Psoas muscle (tissue), 8 donors: ENCODE results near the gene WBP1L. TPM values are rescaled to one million over a fixed set of nuclear protein-coding genes. Genes with fewer than 3 reads are reported as not detected.
A peak's percentile ranks its signal among the peaks of the same experiment; 100 is the strongest.

Experiments
- ATAC-seq, 4 donors: fragments of 200-7000 bp; cut with Tn5 transposase; one replicate each; pipeline ENCODE4 v1.9.1; 2020; ENCODE audit warnings: moderate library complexity in 3 of 4, mild to moderate bottlenecking in 2 of 4
- DNase-seq, 2 donors: peaks; one replicate each; pipeline ENCODE4 v3.0.0-alpha.2; 2020
- H3K27ac ChIP-seq: fragments of 200-600 bp; one replicate; pipeline ENCODE4 v1.8.0; 2022
- H3K27me3 ChIP-seq, 3 donors: fragments of 200-600 bp in 1 of 3; one replicate each; pipeline versions ENCODE4 v1.6.1 to v1.8.0; 2013 to 2022; ENCODE audit warnings: low read length in 2 of 3, mild to moderate bottlenecking in 2 of 3, moderate library complexity in 1 of 3; ENCODE audit not compliant: insufficient read depth in 3 of 3
- H3K36me3 ChIP-seq, 2 donors: fragments of 200-600 bp in 1 of 2; one replicate each; pipeline versions ENCODE4 v1.6.1 to v1.8.0; 2013 to 2022; ENCODE audit warnings: low read depth in 1 of 2, mild to moderate bottlenecking in 1 of 2, moderate library complexity in 1 of 2; ENCODE audit not compliant: insufficient read depth in 1 of 2
- H3K4me1 ChIP-seq: fragments of 200-600 bp; one replicate; pipeline ENCODE4 v1.8.0; 2022
- H3K4me3 ChIP-seq: fragments of 200-600 bp; one replicate; pipeline ENCODE4 v1.8.0; 2022; ENCODE audit warnings: mild to moderate bottlenecking
- H3K9me3 ChIP-seq: fragments of 200-600 bp; one replicate; pipeline ENCODE4 v1.8.0; 2022
- WGBS, 3 donors: extraction: QIAGEN DNeasy Blood & Tissue Kit; methylation state at CpG; one replicate each; pipeline versions ENCODE4 v1.1.6 to v1.1.7; 2013; 5-methylcytosine and 5-hydroxymethylcytosine counted together
- intact Hi-C, 2 donors: fragments of 100-400 bp; cut with DNase I; formaldehyde crosslinking; loops; one replicate each; pipeline versions ENCODE4 v1.11.0 to v1.14.2; 2022
- polyA plus RNA-seq, 3 donors: library from polyadenylated mRNA; stranded (reverse); fragments of 200-250 nt; gene quantifications; one replicate each; pipeline ENCODE4 v1.2.3, GENCODE V29; 2013
- total RNA-seq, 4 donors: library from RNA; stranded (reverse); fragmentation: NEBNext Ultra II Directional in 2 of 4; extraction: Animal tissue kit (Norgen Biotek cat#: 25700) in 2 of 4; gene quantifications; one replicate each; pipeline versions ENCODE4 v1.2.1 to v1.2.4, GENCODE V29; 2021 to 2023
- TF ChIP-seq, protein P1 (sequence below): fragments of 200-600 bp; IDR thresholded peaks from one replicate; pipeline ENCODE4 v1.8.0; 2022; ENCODE audit warnings: antibody characterized with exemption
- donor health status: healthy with polysubstance abuse.
- donor health status: DM: no; HTN: no; CAD: no; lungs with moderate emphysema.
- donor health status: Bipolar disorder and iron deficiency.
- donor health status: healthy.
- donor health status: DM: yes; HTN: yes; CAD: no.
- donor health status: DM: no; HTN: no; CAD: no.
- donor health status: DM: no; HTN: no; CAD: no.
- donor health status: DM: yes; HTN: yes; CAD: no.

Gene WBP1L
- total and polyA plus RNA-seq, 7 donors: 26.4 to 77.2 (median 54.1) TPM

DNA sequence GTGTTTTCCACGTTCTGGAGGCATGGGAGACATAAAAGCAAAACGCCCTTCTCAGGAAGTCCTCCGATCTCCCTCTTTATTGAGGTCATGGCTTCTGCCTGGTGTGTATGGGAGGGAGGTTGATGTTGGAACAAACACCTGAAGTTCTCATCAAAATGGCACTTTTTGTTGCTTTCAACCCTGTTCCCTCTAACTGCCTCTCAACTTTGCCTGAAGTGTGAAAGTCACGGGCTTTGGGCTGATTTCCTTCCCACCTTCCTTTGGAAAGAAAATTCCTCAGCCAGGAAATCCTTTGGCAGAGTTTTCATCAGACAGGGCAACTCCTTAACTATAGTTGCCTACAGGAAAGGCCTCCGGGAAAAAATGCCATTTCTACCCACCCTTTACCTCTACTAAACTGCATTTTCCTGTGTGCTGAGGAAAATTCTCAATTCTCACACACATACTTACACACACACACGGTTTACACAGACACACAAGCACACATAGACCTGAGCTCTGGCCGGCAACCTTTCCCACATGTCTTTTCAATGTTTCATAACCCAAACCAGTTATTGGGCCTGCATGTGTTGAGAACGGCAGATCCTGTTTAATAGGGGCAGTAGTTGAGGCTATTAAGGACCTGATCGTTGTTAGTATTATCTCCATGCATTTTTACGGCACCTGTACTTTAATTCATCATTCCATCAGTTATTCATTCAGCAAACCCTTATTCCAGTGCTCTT lies 57.0 kb downstream of the WBP1L start:
- H3K9me3 ChIP-seq: no peaks in the 10 kb centered on the region
- intact Hi-C loops: loop anchor here in 1 of 2 donors (5.0 kb wide), 1 partner anchor 58 kb away; the partner anchor contains the start of gene WBP1L
- H3K27ac ChIP-seq: peak overlapping the region; percentile 87
- no peaks in the 10 kb centered on the region for H3K27me3 ChIP-seq
- H3K4me1 ChIP-seq: peaks cover 76% of the 10 kb centered on the region
- H3K36me3 ChIP-seq: peaks cover 6 to 41% of the 10 kb centered on the region in 2 donors
- ATAC-seq: no peak
- TF ChIP-seq, protein P1, sequence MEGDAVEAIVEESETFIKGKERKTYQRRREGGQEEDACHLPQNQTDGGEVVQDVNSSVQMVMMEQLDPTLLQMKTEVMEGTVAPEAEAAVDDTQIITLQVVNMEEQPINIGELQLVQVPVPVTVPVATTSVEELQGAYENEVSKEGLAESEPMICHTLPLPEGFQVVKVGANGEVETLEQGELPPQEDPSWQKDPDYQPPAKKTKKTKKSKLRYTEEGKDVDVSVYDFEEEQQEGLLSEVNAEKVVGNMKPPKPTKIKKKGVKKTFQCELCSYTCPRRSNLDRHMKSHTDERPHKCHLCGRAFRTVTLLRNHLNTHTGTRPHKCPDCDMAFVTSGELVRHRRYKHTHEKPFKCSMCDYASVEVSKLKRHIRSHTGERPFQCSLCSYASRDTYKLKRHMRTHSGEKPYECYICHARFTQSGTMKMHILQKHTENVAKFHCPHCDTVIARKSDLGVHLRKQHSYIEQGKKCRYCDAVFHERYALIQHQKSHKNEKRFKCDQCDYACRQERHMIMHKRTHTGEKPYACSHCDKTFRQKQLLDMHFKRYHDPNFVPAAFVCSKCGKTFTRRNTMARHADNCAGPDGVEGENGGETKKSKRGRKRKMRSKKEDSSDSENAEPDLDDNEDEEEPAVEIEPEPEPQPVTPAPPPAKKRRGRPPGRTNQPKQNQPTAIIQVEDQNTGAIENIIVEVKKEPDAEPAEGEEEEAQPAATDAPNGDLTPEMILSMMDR: no peak
- no peak for DNase-seq
- peak overlapping the region; percentile 9 for H3K4me3 ChIP-seq
- WGBS, 3 donors: 46 to 58% (median 49%) methylated on average over 10 of the region's 10 CpGs

DNA sequence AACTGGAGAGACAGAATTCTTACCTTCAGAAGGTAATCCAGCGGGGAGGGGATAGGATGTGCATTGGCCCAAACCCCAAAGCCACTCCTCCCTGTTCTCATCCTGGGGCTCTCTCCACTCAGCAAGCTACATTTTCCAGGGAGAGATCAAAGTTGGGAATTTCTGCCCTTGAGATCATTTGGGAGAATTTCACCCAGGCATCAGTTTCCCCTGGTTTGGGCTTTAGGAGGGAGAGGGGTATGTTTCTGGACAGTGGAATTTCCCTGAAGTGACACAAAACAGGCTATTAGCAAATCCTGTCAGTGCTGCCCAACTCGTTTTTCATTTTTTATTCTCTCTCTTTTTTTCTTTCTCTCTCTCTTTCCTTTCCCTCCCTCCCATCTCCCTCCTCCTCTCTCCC lies 57.7 kb downstream of the WBP1L start:
- no peak for ATAC-seq
- intact Hi-C loops: loop anchor here in 1 of 2 donors (5.0 kb wide), 1 partner anchor 59 kb away; the partner anchor contains the start of gene WBP1L
- Histone ChIP-seq H3K27me3 (no peaks in the 10 kb centered on the region), H3K4me3 (no peak overlapping the region), H3K36me3 (peaks cover 6 to 48% of the 10 kb centered on the region in 2 donors), H3K9me3 (no peaks in the 10 kb centered on the region), H3K27ac (peak overlapping the region; percentile 87), H3K4me1 (peaks cover 76% of the 10 kb centered on the region)
- no peak for DNase-seq
- WGBS, 3 donors: 49 to 72% (median 61%) methylated on average over 2 of the region's 2 CpGs
- TF ChIP-seq, protein P1: no peak

DNA sequence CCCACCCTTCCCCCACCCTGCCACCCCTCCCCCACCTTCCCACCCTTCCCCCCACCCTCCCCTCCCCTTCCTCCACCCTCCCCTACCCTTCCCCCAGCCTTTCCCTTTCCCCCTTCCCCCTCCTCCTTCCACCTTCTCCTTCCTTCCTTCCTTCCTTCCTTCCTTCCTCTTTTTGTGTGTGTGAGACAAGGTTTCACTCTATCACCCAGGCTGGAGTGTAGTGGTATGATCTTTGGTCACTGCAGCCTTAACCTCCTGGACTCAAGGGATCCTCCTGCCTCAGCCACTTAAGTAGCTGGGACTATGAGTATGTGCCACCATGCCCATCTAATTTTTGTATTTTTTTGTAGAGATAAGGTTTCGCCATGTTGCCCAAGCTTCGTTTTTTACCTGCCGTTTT lies 58.2 kb downstream of the WBP1L start:
- Histone ChIP-seq H3K36me3 (peaks cover 6 to 52% of the 10 kb centered on the region in 2 donors), H3K9me3 (no peaks in the 10 kb centered on the region), H3K27ac (peak overlapping the region; percentile 64), H3K4me1 (peaks cover 76% of the 10 kb centered on the region), H3K4me3 (no peak overlapping the region), H3K27me3 (no peaks in the 10 kb centered on the region)
- intact Hi-C loops: loop anchor here in 1 of 2 donors (5.0 kb wide), 1 partner anchor 60 kb away; the partner anchor contains the start of gene WBP1L
- no peak for DNase-seq
- TF ChIP-seq, protein P1: no peak
- WGBS, 3 donors: 67 to 82% (median 75%) methylated on average over 3 of the region's 3 CpGs
- ATAC-seq: no peak

- ATAC-seq: no peak
- DNase-seq: peak; percentile 49 to 66
Measured at GRCh38 chr10:102802920-102803534, 59.3 kb downstream of the WBP1L start.

More at GRCh38 chr10:102802920-102803534, 59.3 kb downstream of the WBP1L start:
- H3K4me3 ChIP-seq: no peak overlapping the region
- no peaks in the 10 kb centered on the region for H3K9me3 ChIP-seq
- WGBS, 3 donors: 43 to 45% (median 43%) methylated on average over 6 of the region's 6 CpGs
- no peaks in the 10 kb centered on the region for H3K27me3 ChIP-seq
- H3K4me1 ChIP-seq: peaks cover 65% of the 10 kb centered on the region
- intact Hi-C loops: loop anchor here in 1 of 2 donors (5.0 kb wide), 1 partner anchor 61 kb away; the partner anchor contains the start of gene WBP1L
- H3K36me3 ChIP-seq: peaks cover 5 to 56% of the 10 kb centered on the region in 2 donors
- TF ChIP-seq, protein P1: no peak
- peak overlapping the region; percentile 64 for H3K27ac ChIP-seq
